Tibial nerve (tissue), 4 donors: ENCODE measurements around the gene PIGV. TPM values are rescaled to one million over a fixed set of nuclear protein-coding genes. Genes with fewer than 3 reads are reported as not detected.
A peak's percentile ranks its signal among the peaks of the same experiment; 100 is the strongest.

Experiments
- DNase-seq, 2 donors: peaks; one replicate each; pipeline ENCODE4 v3.0.0-alpha.2; 2019; ENCODE audit warnings: low spot score in 2 of 2
- H3K27ac ChIP-seq, 4 donors: fragments of 200-600 bp; sonication (generic) in 3 of 4; one replicate each; pipeline ENCODE4 v1.5.1; 2017 to 2019; ENCODE audit warnings: mild to moderate bottlenecking in 1 of 4
- H3K27me3 ChIP-seq, 2 donors: fragments of 200-600 bp; sonication (generic) in 1 of 2; one replicate each; pipeline versions ENCODE4 v1.5.1 to v1.6.0; 2017 to 2019
- H3K36me3 ChIP-seq, 3 donors: fragments of 200-600 bp; sonication (generic); one replicate each; pipeline ENCODE4 v1.5.1; 2018 to 2019
- H3K4me1 ChIP-seq, 4 donors: fragments of 200-600 bp; sonication (generic) in 3 of 4; one replicate each; pipeline ENCODE4 v1.5.1; 2017 to 2019
- H3K4me3 ChIP-seq, 4 donors: fragments of 200-600 bp; sonication (generic) in 3 of 4; one replicate each; pipeline ENCODE4 v1.5.1; 2017 to 2019; ENCODE audit warnings: mild to moderate bottlenecking in 1 of 4, moderate library complexity in 1 of 4
- H3K9me3 ChIP-seq, 4 donors: fragments of 200-600 bp; sonication (generic) in 3 of 4; one replicate each; pipeline ENCODE4 v1.5.1; 2017 to 2019
- CTCF ChIP-seq, 5 experiments: fragments of 200-600 bp in 3 of 5; fragments of 450-650 bp in 2 of 5; sonication (generic) in 3 of 5; IDR thresholded peaks; one replicate each; pipeline ENCODE4 v1.5.1; 2016 to 2019; ENCODE audit warnings: antibody characterized with exemption in 5 of 5, mild to moderate bottlenecking in 3 of 5, moderate library complexity in 2 of 5
- EP300 ChIP-seq, 2 donors: sonication (generic); formaldehyde crosslinking; IDR thresholded peaks; one replicate each; pipeline ENCODE4 v1.6.1; 2017; ENCODE audit warnings: antibody characterized with exemption in 2 of 2, mild to moderate bottlenecking in 1 of 2
- POLR2A ChIP-seq, 2 donors: fragments of 450-650 bp; IDR thresholded peaks; one replicate each; pipeline ENCODE4 v1.6.1; 2017; ENCODE audit warnings: antibody characterized with exemption in 2 of 2, mild to moderate bottlenecking in 2 of 2, moderate library complexity in 2 of 2
- WGBS, 2 donors: methylation state at CpG; one replicate each; pipeline ENCODE4 v1.1.5; 2018; 5-methylcytosine and 5-hydroxymethylcytosine counted together
- total RNA-seq, 4 donors: library from RNA; depleted of rRNA; stranded (reverse); fragments of >200 nt; gene quantifications; one replicate each; pipeline ENCODE4 v1.1.0, GENCODE V29; 2016

Gene PIGV
- total RNA-seq, 4 donors from 2014 or later: 9.3 to 22.2 (median 17.6) TPM

DNA sequence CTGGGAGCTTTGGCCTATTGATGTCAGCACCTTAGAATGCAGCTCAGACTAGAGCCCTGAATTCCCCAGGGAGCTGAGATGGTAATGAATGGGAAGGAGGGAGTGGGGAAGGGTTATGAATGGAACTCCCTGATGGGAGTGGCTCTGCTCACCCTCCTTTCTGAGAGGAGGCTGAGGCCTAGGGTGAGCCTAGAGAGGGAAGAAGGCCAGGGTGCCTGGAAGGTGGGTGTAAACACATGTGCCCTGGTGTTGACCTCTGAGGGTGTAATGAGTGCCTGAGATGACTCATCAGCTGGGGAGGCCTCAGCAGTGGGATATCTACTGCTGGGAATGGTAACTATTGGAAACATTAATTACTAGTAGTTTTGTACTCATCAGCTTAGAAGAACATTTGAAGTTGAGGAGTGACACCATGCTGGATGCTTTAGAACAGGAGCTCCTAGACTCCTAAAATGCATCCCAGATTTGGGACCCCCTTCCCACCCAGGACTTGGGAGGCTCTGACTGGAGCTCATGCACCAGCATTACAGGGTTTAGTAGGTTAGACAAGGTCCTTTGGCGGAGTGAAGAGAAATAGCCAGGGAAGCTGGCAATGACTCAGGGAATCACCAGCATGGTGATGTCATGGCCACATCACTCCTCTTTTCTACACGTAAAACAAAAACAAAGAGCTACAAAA, 16.0 kb upstream of the PIGV start:
- no peak for DNase-seq
- H3K27me3 ChIP-seq: no peaks in the 10 kb centered on the region
- WGBS, 2 donors: 62 to 66% methylated on average over 2 of the region's 2 CpGs
- peaks cover 3 to 97% (median 50%) of the 10 kb centered on the region in 3 donors for H3K36me3 ChIP-seq
- no peak for TF ChIP-seq CTCF (IDR thresholded peaks at IDR 0.05)
- TF ChIP-seq EP300 (IDR thresholded peaks at IDR 0.05): peak in 1 of 2 donors; percentile 75
- TF ChIP-seq POLR2A (IDR thresholded peaks at IDR 0.05): no peak
- H3K9me3 ChIP-seq: no peaks in the 10 kb centered on the region
- peak overlapping the region in 3 of 4 donors; percentile 30 to 73 (median 69) for H3K27ac ChIP-seq
- H3K4me1 ChIP-seq: peaks cover 0 to 48% (median 29%) of the 10 kb centered on the region in 4 donors
- H3K4me3 ChIP-seq: no peak overlapping the region

DNA sequence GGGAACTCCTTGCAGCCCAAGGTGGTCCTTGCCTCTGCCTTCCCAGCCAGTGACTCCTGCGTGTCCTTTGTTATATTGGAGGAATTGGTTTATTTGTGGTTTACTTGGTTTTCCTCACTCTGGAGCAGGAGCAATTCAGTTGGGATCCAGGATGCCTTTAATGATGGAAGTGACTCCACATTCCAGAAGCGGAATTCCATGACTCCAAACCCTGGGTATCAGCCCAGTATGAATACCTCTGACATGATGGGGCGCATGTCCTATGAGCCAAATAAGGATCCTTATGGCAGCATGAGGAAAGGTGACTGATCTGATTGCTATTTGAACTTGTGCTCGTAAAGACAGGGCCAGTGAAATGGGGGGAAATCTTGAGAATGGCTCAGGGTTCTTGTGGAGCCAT, 15.1 kb upstream of the PIGV start:
- no peak for TF ChIP-seq EP300 (IDR thresholded peaks at IDR 0.05)
- TF ChIP-seq POLR2A (IDR thresholded peaks at IDR 0.05): no peak
- no peak for TF ChIP-seq CTCF (IDR thresholded peaks at IDR 0.05)
- Histone ChIP-seq H3K4me3 (no peak overlapping the region), H3K27me3 (no peaks in the 10 kb centered on the region), H3K9me3 (no peaks in the 10 kb centered on the region), H3K36me3 (peaks cover 0 to 97% (median 51%) of the 10 kb centered on the region in 3 donors), H3K4me1 (peaks cover 0 to 42% (median 29%) of the 10 kb centered on the region in 4 donors), H3K27ac (peak overlapping the region in 2 of 4 donors; percentile 69 to 73)
- WGBS, 2 donors: 85 to 90% methylated on average over 4 of the region's 4 CpGs
- DNase-seq: no peak

- Histone ChIP-seq H3K27me3 (no peaks in the 10 kb centered on the region), H3K4me1 (peaks cover 0 to 26% (median 17%) of the 10 kb centered on the region in 4 donors), H3K36me3 (peaks cover 0 to 100% (median 56%) of the 10 kb centered on the region in 3 donors), H3K4me3 (no peak overlapping the region), H3K9me3 (no peaks in the 10 kb centered on the region), H3K27ac (peak overlapping the region in 1 of 4 donors; percentile 16)
- WGBS, 2 donors: 94 to 99% methylated on average over 13 of the region's 13 CpGs
- DNase-seq: no peak
- TF ChIP-seq CTCF (IDR thresholded peaks at IDR 0.05) (no peak), EP300 (IDR thresholded peaks at IDR 0.05) (no peak), POLR2A (IDR thresholded peaks at IDR 0.05) (no peak)
Measured at GRCh38 chr1:26774462-26774861, 13.3 kb upstream of the PIGV start.

DNA sequence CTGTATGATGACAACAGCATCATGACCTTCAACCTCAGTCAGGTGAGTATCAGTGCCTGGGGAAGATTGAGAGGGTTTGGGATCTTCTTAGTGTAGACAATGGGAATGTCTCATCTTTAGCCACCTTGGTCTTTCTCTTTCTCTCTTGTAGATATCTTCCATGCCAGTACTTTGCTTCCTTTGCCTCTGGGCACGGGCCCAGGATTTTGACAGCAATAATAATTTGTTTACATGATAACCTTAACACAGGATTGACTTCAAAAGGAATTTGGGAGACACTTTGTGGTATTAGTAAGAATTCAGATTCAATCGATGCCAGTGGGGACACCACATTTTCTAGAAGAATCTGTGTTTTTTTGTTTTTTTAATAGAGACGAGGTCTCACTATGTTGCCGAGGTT, 12.1 kb upstream of the PIGV start:
- no peak for TF ChIP-seq EP300 (IDR thresholded peaks at IDR 0.05)
- TF ChIP-seq POLR2A (IDR thresholded peaks at IDR 0.05): no peak
- no peak for TF ChIP-seq CTCF (IDR thresholded peaks at IDR 0.05)
- H3K36me3 ChIP-seq: peaks cover 0 to 100% (median 60%) of the 10 kb centered on the region in 3 donors
- no peak for DNase-seq
- H3K4me1 ChIP-seq: peaks cover 0 to 30% (median 17%) of the 10 kb centered on the region in 4 donors
- no peaks in the 10 kb centered on the region for H3K27me3 ChIP-seq
- no peaks in the 10 kb centered on the region for H3K9me3 ChIP-seq
- H3K4me3 ChIP-seq: no peak overlapping the region
- WGBS, 2 donors: 70 to 72% methylated on average over 4 of the region's 4 CpGs
- H3K27ac ChIP-seq: peak overlapping the region in 1 of 4 donors; percentile 9

- H3K9me3 ChIP-seq: no peaks in the 10 kb centered on the region
Measured at GRCh38 chr1:26779098-26779668, 8.6 kb upstream of the PIGV start.

More at GRCh38 chr1:26779098-26779668, 8.6 kb upstream of the PIGV start:
- TF ChIP-seq CTCF (IDR thresholded peaks at IDR 0.05) (no peak), POLR2A (IDR thresholded peaks at IDR 0.05) (no peak), EP300 (IDR thresholded peaks at IDR 0.05) (no peak)
- Histone ChIP-seq H3K4me1 (peaks cover 0 to 43% (median 14%) of the 10 kb centered on the region in 4 donors), H3K27ac (peak overlapping the region in 1 of 4 donors; percentile 5), H3K4me3 (no peak overlapping the region), H3K36me3 (peaks cover 0 to 66% (median 50%) of the 10 kb centered on the region in 3 donors), H3K27me3 (no peaks in the 10 kb centered on the region)
- WGBS, 2 donors: 80 to 82% methylated on average over 11 of the region's 11 CpGs
- no peak for DNase-seq
